Measurements from ENCODE around the gene SLC9A7. TPM values are rescaled to one million over a fixed set of nuclear protein-coding genes. Genes with fewer than 3 reads are reported as not detected.

The SLC9A7 gene
- total RNA-seq, 4 donors from 2014 or later, result 0.82 to 29.2 (median 2.3) TPM

- DNase-seq, result no peak
- no peaks in the 10 kb centered on the region for H3K36me3 ChIP-seq
- in situ Hi-C loops (cut with MboI; ENCODE audit: low pct_ligation_motif_present in 1 of 4, low pct_unique_long_range_greater_than_20kb in 1 of 4, low sequenced_read_pairs in 3 of 4), result no loop called here
- no peak overlapping the region for H3K27ac ChIP-seq
- intact Hi-C loops (cut with DNase I; ENCODE audit: low total_unique reads), result no loop called here
- 55% methylated on average over 2 of the region's 2 CpGs; no CpG with 5 or more reads in 1 of the 2 donors for WGBS, 2 donors (ENCODE audit: low coverage in 1 of 2)
- H3K4me3 ChIP-seq, result no peak overlapping the region
- TF ChIP-seq POLR2A (IDR thresholded peaks at IDR 0.05) (no peak), CTCF (IDR thresholded peaks at IDR 0.05) (no peak), POLR2AphosphoS5 (IDR thresholded peaks at IDR 0.05) (no peak), EP300 (IDR thresholded peaks at IDR 0.05; ENCODE audit: low read depth) (no peak)
- H3K9me3 ChIP-seq, result no peaks in the 10 kb centered on the region
- no peaks in the 10 kb centered on the region for H3K4me1 ChIP-seq
- H3K27me3 ChIP-seq, result no peaks in the 10 kb centered on the region
Observed at GRCh38 chrX:46693149-46693548, 65.8 kb downstream of the SLC9A7 start.

GRCh38 chrX:46690818-46691217 lies 68.1 kb downstream of the SLC9A7 start:
- 85% methylated on average over 2 of the region's 2 CpGs; no CpG with 5 or more reads in 1 of the 2 donors for WGBS, 2 donors (ENCODE audit: low coverage in 1 of 2)
- Histone ChIP-seq H3K27ac (no peak overlapping the region), H3K4me3 (no peak overlapping the region), H3K27me3 (no peaks in the 10 kb centered on the region), H3K4me1 (no peaks in the 10 kb centered on the region), H3K36me3 (no peaks in the 10 kb centered on the region), H3K9me3 (no peaks in the 10 kb centered on the region)
- intact Hi-C loops (cut with DNase I; ENCODE audit: low total_unique reads) (no loop called here), in situ Hi-C loops (cut with MboI; ENCODE audit: low pct_ligation_motif_present in 1 of 4, low pct_unique_long_range_greater_than_20kb in 1 of 4, low sequenced_read_pairs in 3 of 4) (no loop called here)
- TF ChIP-seq CTCF (IDR thresholded peaks at IDR 0.05) (no peak), POLR2A (IDR thresholded peaks at IDR 0.05) (no peak), POLR2AphosphoS5 (IDR thresholded peaks at IDR 0.05) (no peak), EP300 (IDR thresholded peaks at IDR 0.05; ENCODE audit: low read depth) (no peak)
- DNase-seq, result no peak

- intact Hi-C loops (cut with DNase I; ENCODE audit: low total_unique reads), result loop anchor here (10.0 kb wide), 1 partner anchor 337 kb away; no protein-coding TSS in a partner anchor
- in situ Hi-C loops (cut with MboI; ENCODE audit: low pct_ligation_motif_present in 1 of 4, low pct_unique_long_range_greater_than_20kb in 1 of 4, low sequenced_read_pairs in 3 of 4), result no loop called here
- WGBS, 2 donors (ENCODE audit: low coverage in 1 of 2), result 37% methylated on average over 2 of the region's 2 CpGs; no CpG with 5 or more reads in 1 of the 2 donors
- Histone ChIP-seq H3K4me3 (no peak overlapping the region), H3K27me3 (no peaks in the 10 kb centered on the region), H3K27ac (no peak overlapping the region), H3K36me3 (no peaks in the 10 kb centered on the region), H3K4me1 (no peaks in the 10 kb centered on the region), H3K9me3 (no peaks in the 10 kb centered on the region)
- no peak for DNase-seq
- TF ChIP-seq CTCF (IDR thresholded peaks at IDR 0.05) (no peak), POLR2A (IDR thresholded peaks at IDR 0.05) (no peak), POLR2AphosphoS5 (IDR thresholded peaks at IDR 0.05) (no peak), EP300 (IDR thresholded peaks at IDR 0.05; ENCODE audit: low read depth) (no peak)
Observed at GRCh38 chrX:46687619-46688018, 71.3 kb downstream of the SLC9A7 start.

GRCh38 chrX:46686003-46686645 lies 72.8 kb downstream of the SLC9A7 start:
- in situ Hi-C loops (cut with MboI; ENCODE audit: low pct_ligation_motif_present in 1 of 4, low pct_unique_long_range_greater_than_20kb in 1 of 4, low sequenced_read_pairs in 3 of 4) (no loop called here), intact Hi-C loops (cut with DNase I; ENCODE audit: low total_unique reads) (loop anchor here (10.0 kb wide), 1 partner anchor 339 kb away; no protein-coding TSS in a partner anchor)
- DNase-seq, result peak; percentile 22
- 24 to 38% methylated on average over 1 to 5 of the region's 5 CpGs for WGBS, 2 donors (ENCODE audit: low coverage in 1 of 2)
- no peak for TF ChIP-seq POLR2A (IDR thresholded peaks at IDR 0.05)
- TF ChIP-seq EP300 (IDR thresholded peaks at IDR 0.05; ENCODE audit: low read depth), result no peak
- peak; percentile 39 to 66 (median 52) for TF ChIP-seq CTCF (IDR thresholded peaks at IDR 0.05)
- no peaks in the 10 kb centered on the region for H3K9me3 ChIP-seq
- H3K36me3 ChIP-seq, result no peaks in the 10 kb centered on the region
- no peaks in the 10 kb centered on the region for H3K4me1 ChIP-seq
- no peaks in the 10 kb centered on the region for H3K27me3 ChIP-seq
- H3K27ac ChIP-seq, result no peak overlapping the region
- no peak overlapping the region for H3K4me3 ChIP-seq

Data from transverse colon (tissue), 4 donors.